ENCODE measurements around the gene PTGDR.

- no peak for TF ChIP-seq CTCF (conservative IDR thresholded peaks at IDR 0.05 in 1 of 2, IDR thresholded peaks at IDR 0.05 in 1 of 2; ENCODE audit: low read depth in 1 of 2, low read length in 2 of 2)
- no peak for TF ChIP-seq EZH2 (IDR thresholded peaks at IDR 0.05; ENCODE audit: low read length, missing control alignments)
Measured at GRCh38 chr14:52269982-52270381, 2.5 kb downstream of the PTGDR start.

Data from fibroblast of lung (primary cell).